Large intestine (tissue), 3 donors: Measurements from ENCODE around the gene DLGAP3. TPM values are rescaled to one million over a fixed set of nuclear protein-coding genes. Genes with fewer than 3 reads are reported as not detected.
"Not testable (repeated sequence)": the region's sequence is repeated elsewhere in the genome, so short reads cannot be mapped to it uniquely, and the experiment has no call there.

Experiments used
- DNase-seq, 2 donors: peaks; one replicate each; pipeline versions ENCODE4 v3.0.0 to v3.0.0-alpha.2; 2013
- H3K27ac ChIP-seq: one replicate; pipeline ENCODE4 v1.5.1; 2013; ENCODE audit warnings: low read length
- H3K27me3 ChIP-seq: 2 replicates; pipeline ENCODE4 v1.6.1; 2013; ENCODE audit warnings: low read length; ENCODE audit not compliant: control insufficient read depth, insufficient read depth
- H3K36me3 ChIP-seq: 2 replicates; pipeline ENCODE4 v1.6.1; 2013; ENCODE audit warnings: low read length; ENCODE audit not compliant: control insufficient read depth, insufficient read depth
- H3K4me1 ChIP-seq: one replicate; pipeline ENCODE4 v1.6.1; 2013; ENCODE audit warnings: low read length; ENCODE audit not compliant: control insufficient read depth, insufficient read depth
- H3K4me3 ChIP-seq: one replicate; pipeline ENCODE4 v1.5.1; 2013; ENCODE audit warnings: low read length
- H3K9me3 ChIP-seq: one replicate; pipeline ENCODE4 v1.6.1; 2013; ENCODE audit warnings: mild to moderate bottlenecking, low read depth, low read length, moderate library complexity; ENCODE audit not compliant: control insufficient read depth
- WGBS: methylation state at CpG from one replicate; pipeline ENCODE4 v1.1.5; 2013; ENCODE audit warnings: low lambda C conversion rate; ENCODE audit not compliant: insufficient coverage; 5-methylcytosine and 5-hydroxymethylcytosine counted together
- polyA plus RNA-seq: library from polyadenylated mRNA; unstranded; fragments of 120-200 nt; gene quantifications from one replicate; pipeline ENCODE4 v1.2.1, GENCODE V29; 2013

The DLGAP3 gene
- polyA plus RNA-seq, 1 donor = 0.42 TPM

GRCh38 chr1:34970220-34970735, 40.8 kb upstream of the DLGAP3 start:
- H3K36me3 ChIP-seq = no peaks in the 10 kb centered on the region
- no peaks in the 10 kb centered on the region for H3K9me3 ChIP-seq
- no peaks in the 10 kb centered on the region for H3K4me1 ChIP-seq
- no peak for DNase-seq
- H3K27me3 ChIP-seq = no peaks in the 10 kb centered on the region
- H3K27ac ChIP-seq = no peak overlapping the region
- 67% methylated on average over 1 of the region's 5 CpGs for WGBS
- no peak overlapping the region for H3K4me3 ChIP-seq

GRCh38 chr1:34968297-34968696, 38.8 kb upstream of the DLGAP3 start:
- H3K4me1 ChIP-seq, H3K36me3 ChIP-seq, H3K9me3 ChIP-seq, H3K27me3 ChIP-seq, H3K27ac ChIP-seq, DNase-seq, H3K4me3 ChIP-seq: not testable (repeated sequence)
- no CpG with 5 or more reads among the region's 3 CpGs for WGBS

- WGBS = no CpG with 5 or more reads among the region's 36 CpGs
- not testable (repeated sequence) for DNase-seq, H3K9me3 ChIP-seq, H3K4me1 ChIP-seq, H3K27ac ChIP-seq, H3K36me3 ChIP-seq, H3K27me3 ChIP-seq, H3K4me3 ChIP-seq
Measured at GRCh38 chr1:34967672-34968071, 38.2 kb upstream of the DLGAP3 start.

- no peak overlapping the region for H3K4me3 ChIP-seq
- no peaks in the 10 kb centered on the region for H3K36me3 ChIP-seq
- no peak overlapping the region for H3K27ac ChIP-seq
- H3K4me1 ChIP-seq = no peaks in the 10 kb centered on the region
- no peaks in the 10 kb centered on the region for H3K9me3 ChIP-seq
- no peaks in the 10 kb centered on the region for H3K27me3 ChIP-seq
- WGBS = 94% methylated on average over 2 of the region's 2 CpGs
- no peak for DNase-seq
Measured at GRCh38 chr1:34965597-34965996, 36.1 kb upstream of the DLGAP3 start.

- DNase-seq = no peak
- no peak overlapping the region for H3K4me3 ChIP-seq
- WGBS = no CpG with 5 or more reads among the region's 1 CpG
- peaks cover 4% of the 10 kb centered on the region for H3K9me3 ChIP-seq
- H3K36me3 ChIP-seq = no peaks in the 10 kb centered on the region
- no peaks in the 10 kb centered on the region for H3K4me1 ChIP-seq
- no peak overlapping the region for H3K27ac ChIP-seq
- no peaks in the 10 kb centered on the region for H3K27me3 ChIP-seq
Measured at GRCh38 chr1:34950428-34950827, 21.0 kb upstream of the DLGAP3 start.

- not testable (repeated sequence) for H3K4me1 ChIP-seq, H3K36me3 ChIP-seq, H3K9me3 ChIP-seq, H3K27ac ChIP-seq, DNase-seq, H3K4me3 ChIP-seq, H3K27me3 ChIP-seq
- no CpG with 5 or more reads among the region's 10 CpGs for WGBS
Measured at GRCh38 chr1:34948739-34949138, 19.3 kb upstream of the DLGAP3 start.

GRCh38 chr1:34947641-34948314, 18.3 kb upstream of the DLGAP3 start:
- not testable (repeated sequence) for DNase-seq, H3K36me3 ChIP-seq, H3K27me3 ChIP-seq, H3K27ac ChIP-seq, H3K4me3 ChIP-seq, H3K9me3 ChIP-seq, H3K4me1 ChIP-seq
- no CpG with 5 or more reads among the region's 41 CpGs for WGBS

GRCh38 chr1:34946211-34946610, 16.8 kb upstream of the DLGAP3 start:
- no peaks in the 10 kb centered on the region for H3K4me1 ChIP-seq
- no peaks in the 10 kb centered on the region for H3K27me3 ChIP-seq
- H3K36me3 ChIP-seq = no peaks in the 10 kb centered on the region
- no peak for DNase-seq
- no peak overlapping the region for H3K4me3 ChIP-seq
- peaks cover 4% of the 10 kb centered on the region for H3K9me3 ChIP-seq
- no peak overlapping the region for H3K27ac ChIP-seq
- no CpG with 5 or more reads among the region's 6 CpGs for WGBS

- not testable (repeated sequence) for H3K4me1 ChIP-seq
- 89% methylated on average over 1 of the region's 2 CpGs for WGBS
Measured at GRCh38 chr1:34941798-34942197, 12.3 kb upstream of the DLGAP3 start.

GRCh38 chr1:34930702-34931071, 1.2 kb upstream of the DLGAP3 start:
- no peak for DNase-seq
- peaks cover 72% of the 10 kb centered on the region for H3K27me3 ChIP-seq

More at GRCh38 chr1:34941798-34942197, 12.3 kb upstream of the DLGAP3 start:
- not testable (repeated sequence) for H3K36me3 ChIP-seq, H3K27me3 ChIP-seq, H3K4me3 ChIP-seq, H3K9me3 ChIP-seq, DNase-seq, H3K27ac ChIP-seq

More at GRCh38 chr1:34930702-34931071, 1.2 kb upstream of the DLGAP3 start:
- peaks cover 3% of the 10 kb centered on the region for H3K9me3 ChIP-seq
- no peak overlapping the region for H3K27ac ChIP-seq
- no peaks in the 10 kb centered on the region for H3K4me1 ChIP-seq
- no peak overlapping the region for H3K4me3 ChIP-seq
- WGBS = no CpG with 5 or more reads among the region's 5 CpGs
- no peaks in the 10 kb centered on the region for H3K36me3 ChIP-seq
